DOHH2 (cell line): Measurements from ENCODE around the gene AGMAT.

Source experiments
- H3F3A ChIP-seq: fragments of 200-600 bp; sonication (generic), shearing (Covaris generic); 2 replicates; pipeline ENCODE4 v1.6.0; 2016; ENCODE audit warnings: antibody characterized with exemption, mild to moderate bottlenecking; ENCODE audit not compliant: control insufficient read depth, insufficient read depth
- H3K27ac ChIP-seq: fragments of 200-600 bp; sonication (generic); 2 replicates; pipeline ENCODE4 v1.5.1; 2014; ENCODE audit warnings: low read depth, mild to moderate bottlenecking, low read length, moderate library complexity
- H3K27me3 ChIP-seq: fragments of 200-600 bp; sonication (generic); 2 replicates; pipeline ENCODE4 v1.6.1; 2014; ENCODE audit warnings: mild to moderate bottlenecking, low read length, mixed read lengths; ENCODE audit not compliant: control insufficient read depth
- H3K36me3 ChIP-seq: fragments of 200-600 bp; sonication (generic); 2 replicates; pipeline ENCODE4 v1.6.1; 2014; ENCODE audit warnings: mild to moderate bottlenecking, low read length, moderate library complexity, mixed read lengths; ENCODE audit not compliant: control insufficient read depth
- H3K4me1 ChIP-seq: fragments of 200-600 bp; sonication (generic); 2 replicates; pipeline ENCODE4 v1.6.1; 2014; ENCODE audit warnings: mild to moderate bottlenecking, low read length, mixed read lengths; ENCODE audit not compliant: control insufficient read depth
- H3K4me2 ChIP-seq: fragments of 200-600 bp; sonication (generic); 2 replicates; pipeline ENCODE4 v1.6.0; 2014; ENCODE audit warnings: mild to moderate bottlenecking, low read length, moderate library complexity
- H3K4me3 ChIP-seq: fragments of 200-600 bp; sonication (generic); 2 replicates; pipeline ENCODE4 v1.5.1; 2014; ENCODE audit warnings: mild to moderate bottlenecking, low read length, mixed read lengths
- H3K79me2 ChIP-seq: fragments of 200-600 bp; sonication (generic); 2 replicates; pipeline ENCODE4 v1.6.1; 2014; ENCODE audit warnings: mild to moderate bottlenecking, low read length, mixed read lengths; ENCODE audit not compliant: control insufficient read depth
- H3K9me2 ChIP-seq: fragments of 200-600 bp; sonication (generic); replicated peaks from 2 replicates; pipeline ENCODE4 v1.6.1; 2014; ENCODE audit warnings: mild to moderate bottlenecking, low read length, mixed read lengths; ENCODE audit not compliant: control insufficient read depth
- H3K9me3 ChIP-seq: fragments of 200-600 bp; sonication (generic); 2 replicates; pipeline ENCODE4 v1.6.1; 2014; ENCODE audit warnings: antibody characterized with exemption, low read length, mixed read lengths; ENCODE audit not compliant: control insufficient read depth, insufficient read depth
- H4K20me1 ChIP-seq: fragments of 200-600 bp; sonication (generic); 2 replicates; pipeline ENCODE4 v1.6.0; 2014; ENCODE audit warnings: low read depth, mild to moderate bottlenecking, antibody characterized with exemption, low read length, moderate library complexity; ENCODE audit not compliant: control insufficient read depth, insufficient read depth
- CTCF ChIP-seq: fragments of 200-600 bp; sonication (generic); IDR thresholded peaks from one replicate; pipeline ENCODE4 v1.5.1; 2014; ENCODE audit warnings: antibody characterized with exemption, mild to moderate bottlenecking, low read depth, low read length; ENCODE audit not compliant: poor library complexity, severe bottlenecking
- EZH2phosphoT487 ChIP-seq: fragments of 200-600 bp; sonication (generic); IDR thresholded peaks from 2 replicates; pipeline ENCODE4 v1.6.1; 2017; ENCODE audit warnings: borderline replicate concordance, mild to moderate bottlenecking, antibody characterized with exemption, low read length, moderate library complexity, mixed read lengths

Gene AGMAT

DNA sequence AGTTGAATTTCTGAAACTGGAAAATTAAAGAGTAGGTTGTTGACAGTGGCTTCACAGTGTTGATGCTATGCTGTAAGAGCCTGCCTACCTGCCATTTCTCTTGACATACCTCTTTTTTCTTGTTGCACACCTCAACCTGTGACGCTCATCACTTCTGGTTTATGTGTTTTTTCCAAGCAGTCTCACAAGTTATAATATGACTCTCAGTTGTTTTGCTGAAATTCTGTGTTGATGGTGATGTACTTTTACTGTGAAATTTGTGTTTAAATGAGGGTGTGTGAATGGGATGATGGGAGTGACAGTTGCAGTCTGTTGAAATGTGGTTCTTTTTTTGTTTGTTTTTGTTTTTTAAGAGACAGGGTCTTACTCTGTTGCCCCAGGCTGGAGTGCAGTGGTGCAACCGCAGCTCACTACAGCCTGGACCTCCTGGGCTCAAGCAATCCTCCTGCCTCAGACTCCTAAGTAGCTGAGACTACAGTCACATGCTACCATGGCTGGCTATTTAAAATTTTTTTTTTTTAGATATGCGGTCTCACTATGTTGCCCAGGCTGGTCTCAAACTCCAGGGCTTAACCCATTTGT, 39.4 kb upstream of the AGMAT start:
- no peak overlapping the region for H3K4me2 ChIP-seq
- H3K79me2 ChIP-seq = peaks cover 98% of the 10 kb centered on the region
- H4K20me1 ChIP-seq = peaks cover 28% of the 10 kb centered on the region
- H3K4me1 ChIP-seq = peaks cover 22% of the 10 kb centered on the region
- TF ChIP-seq CTCF = no peak
- TF ChIP-seq EZH2phosphoT487 = no peak
- H3K36me3 ChIP-seq = peaks cover 77% of the 10 kb centered on the region
- no peaks in the 10 kb centered on the region for H3K27me3 ChIP-seq
- H3K27ac ChIP-seq = no peak overlapping the region
- no peaks in the 10 kb centered on the region; the same call in 1 of the 2 replicates for H3F3A ChIP-seq
- no peak overlapping the region for H3K4me3 ChIP-seq
- no peaks in the 10 kb centered on the region for H3K9me3 ChIP-seq
- H3K9me2 ChIP-seq = no peaks in the 10 kb centered on the region

DNA sequence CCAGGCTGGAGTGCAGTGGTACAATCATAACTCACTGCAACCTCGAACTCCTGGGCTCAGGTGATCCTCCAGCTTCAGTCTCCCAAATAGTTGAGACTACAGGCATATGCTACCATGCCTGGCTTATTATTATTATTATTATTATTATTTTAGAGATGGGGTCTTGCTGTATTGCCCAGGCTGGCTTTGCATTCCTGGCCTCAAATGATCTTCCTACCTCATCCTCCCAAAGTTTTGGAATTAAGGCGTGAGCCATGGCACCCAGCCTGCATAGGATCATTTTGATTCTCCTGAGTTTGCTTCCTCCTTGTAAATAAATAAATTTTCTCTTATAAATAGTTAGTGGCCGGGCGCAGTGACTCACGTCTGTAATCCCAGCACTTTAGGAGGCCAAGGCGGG, 38.6 kb upstream of the AGMAT start:
- Histone ChIP-seq H3K36me3 (peaks cover 74% of the 10 kb centered on the region), H3K27ac (no peak overlapping the region), H3K4me1 (peaks cover 29% of the 10 kb centered on the region), H3K27me3 (no peaks in the 10 kb centered on the region), H3K9me3 (no peaks in the 10 kb centered on the region), H3F3A (peaks cover 4% of the 10 kb centered on the region), H4K20me1 (peaks cover 28% of the 10 kb centered on the region), H3K4me2 (no peak overlapping the region), H3K9me2 (no peaks in the 10 kb centered on the region), H3K4me3 (no peak overlapping the region), H3K79me2 (peaks cover 100% of the 10 kb centered on the region)
- TF ChIP-seq EZH2phosphoT487 = no peak
- TF ChIP-seq CTCF = no peak

- Histone ChIP-seq H3K4me3 (no peak overlapping the region), H3K4me1 (peaks cover 29% of the 10 kb centered on the region), H3F3A (peaks cover 9% of the 10 kb centered on the region), H3K79me2 (peaks cover 100% of the 10 kb centered on the region), H3K9me2 (no peaks in the 10 kb centered on the region), H3K27ac (no peak overlapping the region), H4K20me1 (peaks cover 28% of the 10 kb centered on the region), H3K27me3 (no peaks in the 10 kb centered on the region), H3K9me3 (no peaks in the 10 kb centered on the region), H3K36me3 (peaks cover 73% of the 10 kb centered on the region), H3K4me2 (no peak overlapping the region)
- TF ChIP-seq EZH2phosphoT487 (no peak), CTCF (no peak)
Measured at GRCh38 chr1:15622712-15623373, 38.0 kb upstream of the AGMAT start.
